ENCODE results near the gene UBR3.
"Not testable (repeated sequence)": the region's sequence is repeated elsewhere in the genome, so short reads cannot be mapped to it uniquely, and the experiment has no call there.

The UBR3 gene

DNA sequence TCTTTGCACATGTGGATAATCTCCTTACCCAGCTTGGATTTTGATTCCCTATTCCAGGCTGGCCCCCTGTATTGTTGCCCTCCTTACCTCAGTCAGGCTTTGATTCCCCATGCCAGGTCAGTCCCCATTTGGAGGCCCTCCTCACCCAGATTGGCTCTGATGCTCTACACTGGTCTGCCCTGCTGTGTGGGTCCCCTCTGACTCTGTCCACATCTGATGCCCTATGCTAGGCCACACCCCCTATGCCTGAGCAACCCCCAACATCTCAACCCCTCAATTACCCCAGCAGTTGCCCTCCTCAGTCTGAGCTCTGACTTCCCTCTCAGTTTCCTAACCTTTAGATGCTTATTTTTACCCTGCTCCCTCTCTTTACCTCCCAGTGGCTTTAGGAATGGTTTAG lies 89.4 kb downstream of the UBR3 start:
- TF ChIP-seq, protein P1, sequence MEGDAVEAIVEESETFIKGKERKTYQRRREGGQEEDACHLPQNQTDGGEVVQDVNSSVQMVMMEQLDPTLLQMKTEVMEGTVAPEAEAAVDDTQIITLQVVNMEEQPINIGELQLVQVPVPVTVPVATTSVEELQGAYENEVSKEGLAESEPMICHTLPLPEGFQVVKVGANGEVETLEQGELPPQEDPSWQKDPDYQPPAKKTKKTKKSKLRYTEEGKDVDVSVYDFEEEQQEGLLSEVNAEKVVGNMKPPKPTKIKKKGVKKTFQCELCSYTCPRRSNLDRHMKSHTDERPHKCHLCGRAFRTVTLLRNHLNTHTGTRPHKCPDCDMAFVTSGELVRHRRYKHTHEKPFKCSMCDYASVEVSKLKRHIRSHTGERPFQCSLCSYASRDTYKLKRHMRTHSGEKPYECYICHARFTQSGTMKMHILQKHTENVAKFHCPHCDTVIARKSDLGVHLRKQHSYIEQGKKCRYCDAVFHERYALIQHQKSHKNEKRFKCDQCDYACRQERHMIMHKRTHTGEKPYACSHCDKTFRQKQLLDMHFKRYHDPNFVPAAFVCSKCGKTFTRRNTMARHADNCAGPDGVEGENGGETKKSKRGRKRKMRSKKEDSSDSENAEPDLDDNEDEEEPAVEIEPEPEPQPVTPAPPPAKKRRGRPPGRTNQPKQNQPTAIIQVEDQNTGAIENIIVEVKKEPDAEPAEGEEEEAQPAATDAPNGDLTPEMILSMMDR (IDR thresholded peaks at IDR 0.05; ENCODE audit: extremely low read depth, missing control alignments): no peak

DNA sequence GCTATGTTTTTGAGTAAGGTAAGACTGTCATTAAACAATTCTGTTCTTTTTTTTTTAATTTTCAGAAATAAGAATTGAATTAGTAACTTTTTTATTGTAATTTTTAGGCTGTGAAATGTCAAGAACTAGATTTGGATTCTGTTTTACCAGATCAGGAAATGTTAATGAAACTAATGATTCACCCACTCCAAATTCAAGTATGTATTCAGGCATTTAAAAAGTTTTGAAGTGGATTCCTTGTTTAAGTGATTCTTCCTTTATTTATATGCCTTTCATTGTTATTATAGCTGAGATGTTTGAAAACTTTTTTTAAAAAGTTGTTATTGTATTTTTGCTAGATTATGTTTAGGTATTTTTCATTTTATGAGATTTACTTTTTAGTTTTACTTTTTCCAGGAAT lies 96.7 kb downstream of the UBR3 start:
- DNase-seq (ENCODE audit: low spot score): no peak
- TF ChIP-seq, protein P1 (IDR thresholded peaks at IDR 0.05; ENCODE audit: extremely low read depth, missing control alignments): no peak

More for the DNA sequence above, 89.4 kb downstream of the UBR3 start:
- DNase-seq (ENCODE audit: low spot score): no peak

DNA sequence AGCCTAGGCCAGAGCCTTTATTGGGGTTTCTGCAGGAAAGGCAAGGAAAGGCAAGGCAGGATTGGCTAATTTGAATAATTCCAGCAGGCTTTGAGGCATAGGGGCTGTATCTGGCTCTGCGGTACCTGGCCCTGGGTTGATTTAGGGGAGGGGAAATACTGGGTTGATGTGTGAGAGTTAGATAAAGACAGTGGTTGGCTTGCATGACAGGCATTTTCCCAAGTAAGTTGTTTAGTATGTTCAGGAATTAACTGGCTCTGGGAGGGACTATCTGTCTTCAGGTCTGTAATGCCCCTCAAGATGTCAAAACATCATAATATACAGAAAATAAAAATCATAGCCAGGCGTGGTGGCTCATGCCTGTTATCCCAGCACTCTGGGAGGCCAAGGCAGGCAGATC lies 98.7 kb downstream of the UBR3 start:
- TF ChIP-seq, protein P1 (IDR thresholded peaks at IDR 0.05; ENCODE audit: extremely low read depth, missing control alignments): no peak
- DNase-seq (ENCODE audit: low spot score): no peak

DNA sequence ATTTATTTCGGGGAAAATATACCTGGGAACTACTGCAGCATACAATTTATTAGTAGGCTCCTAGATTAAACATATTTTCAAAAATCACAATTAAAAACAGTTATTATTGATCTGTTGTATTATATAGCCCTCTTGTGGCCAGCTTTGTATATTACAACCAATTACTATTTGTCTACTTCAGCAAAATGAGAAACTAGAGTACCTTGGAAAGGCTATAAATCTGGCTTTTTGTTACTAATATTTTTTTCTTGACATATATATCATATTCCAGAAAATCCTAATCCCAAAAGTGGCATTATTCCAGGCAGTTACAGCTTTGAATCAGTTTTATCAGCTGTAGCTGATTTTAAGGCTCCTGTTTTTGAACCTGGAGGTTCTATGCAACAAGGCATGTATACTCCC lies 101.2 kb downstream of the UBR3 start:
- peak; percentile 9 for DNase-seq (ENCODE audit: low spot score)
- TF ChIP-seq, protein P1 (IDR thresholded peaks at IDR 0.05; ENCODE audit: extremely low read depth, missing control alignments): peak; percentile 27

DNA sequence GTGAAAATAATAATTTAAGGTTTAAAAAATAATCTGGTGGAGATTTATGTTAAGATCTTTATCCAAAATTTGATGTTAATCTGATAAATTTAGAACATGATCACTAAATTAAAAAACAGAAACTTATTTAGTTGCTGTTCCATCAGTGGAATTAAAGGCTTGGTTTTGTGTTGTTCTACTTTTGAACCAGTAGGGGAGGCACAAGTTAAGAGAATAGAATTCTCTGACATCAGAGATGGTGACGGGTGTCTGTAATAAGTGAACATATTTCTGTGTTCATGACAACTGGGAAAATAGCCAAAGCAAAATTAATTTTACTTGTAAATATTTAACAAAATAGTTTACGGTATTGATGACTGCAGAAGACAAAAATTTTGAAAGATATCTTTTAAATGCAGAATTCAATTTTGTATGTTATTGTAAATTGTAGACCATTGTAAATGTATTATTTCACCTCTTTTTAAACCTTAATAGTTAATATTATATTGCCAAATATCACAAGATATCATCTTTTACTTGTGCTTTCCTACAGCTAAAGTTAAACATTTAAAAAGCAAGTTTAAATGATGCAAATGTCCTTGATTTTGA lies 106.0 kb downstream of the UBR3 start:
- TF ChIP-seq, protein P1 (IDR thresholded peaks at IDR 0.05; ENCODE audit: extremely low read depth, missing control alignments): peak; percentile 46
- DNase-seq (ENCODE audit: low spot score): peak; percentile 22

DNA sequence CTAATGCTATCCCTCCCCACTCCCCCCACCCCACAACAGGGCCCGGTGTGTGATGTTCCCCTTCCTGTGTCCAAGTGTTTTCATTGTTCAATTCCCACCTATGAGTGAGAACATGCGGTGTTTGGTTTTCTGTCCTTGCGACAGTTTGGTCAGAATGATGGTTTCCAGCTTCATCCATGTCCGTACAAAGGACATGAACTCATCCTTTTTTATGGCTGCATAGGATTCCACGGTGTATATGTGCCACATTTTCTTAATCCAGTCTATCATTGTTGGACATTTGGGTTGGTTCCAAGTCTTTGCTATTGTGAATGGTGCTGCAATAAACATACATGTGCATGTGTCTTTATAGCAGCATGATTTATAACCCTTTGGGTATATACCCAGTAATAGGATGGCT lies 109.4 kb downstream of the UBR3 start:
- not testable (repeated sequence) for DNase-seq (ENCODE audit: low spot score)

DNA sequence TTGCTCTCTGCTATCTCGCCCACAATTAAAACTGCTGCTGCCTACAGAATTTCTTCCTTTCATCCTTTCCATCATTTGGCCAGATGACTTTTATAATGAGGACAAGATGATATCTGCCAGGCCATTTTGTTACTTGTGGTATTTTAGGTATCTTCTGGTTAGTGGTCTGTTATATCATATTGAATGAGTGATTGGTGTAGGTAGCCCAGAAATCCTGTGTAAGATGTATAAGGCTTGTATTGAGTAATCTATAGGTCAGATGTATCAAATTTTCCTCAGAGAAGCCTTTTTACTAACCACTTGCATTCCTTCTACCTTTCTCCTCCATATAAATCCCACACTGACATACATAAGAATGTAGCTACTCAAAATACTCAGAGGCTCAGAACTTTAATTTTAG lies 118.3 kb downstream of the UBR3 start:
- TF ChIP-seq, protein P1 (IDR thresholded peaks at IDR 0.05; ENCODE audit: extremely low read depth, missing control alignments): no peak
- no peak for DNase-seq (ENCODE audit: low spot score)

DNA sequence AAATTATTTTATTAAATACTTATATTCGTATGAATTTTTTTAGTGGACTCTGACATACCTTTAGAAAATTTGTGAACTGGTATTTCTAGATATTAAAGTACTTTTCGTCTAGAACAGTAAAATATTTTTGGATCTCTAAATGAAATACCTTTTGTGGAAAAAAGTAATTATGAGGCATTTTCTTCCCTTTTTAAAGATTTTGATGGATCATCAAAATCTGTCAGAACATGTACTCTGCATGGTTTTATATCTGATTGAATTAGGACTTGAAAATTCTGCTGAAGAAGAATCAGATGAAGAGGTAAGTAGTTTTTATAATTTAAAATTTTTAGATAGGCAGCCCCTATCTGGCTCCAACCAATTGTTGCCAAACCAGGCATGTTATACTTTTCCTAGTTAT lies 118.8 kb downstream of the UBR3 start:
- no peak for DNase-seq (ENCODE audit: low spot score)
- TF ChIP-seq, protein P1 (IDR thresholded peaks at IDR 0.05; ENCODE audit: extremely low read depth, missing control alignments): no peak

All from GM20000 (cell line).